Osteoblast (primary cell): ENCODE data around the gene FKBP1A. TPM values are rescaled to one million over a fixed set of nuclear protein-coding genes. Genes with fewer than 3 reads are reported as not detected.

ENCODE experiments used
- DNase-seq: peaks from one replicate; pipeline ENCODE4 v3.0.0; 2011; ENCODE audit warnings: low spot score, mixed read lengths; ENCODE audit not compliant: insufficient read length; ENCODE audit errors: missing footprints
- H2AFZ ChIP-seq: 2 replicates; pipeline ENCODE4 v1.6.0; 2011; ENCODE audit warnings: mild to moderate bottlenecking, low read length
- H3K27ac ChIP-seq: 2 replicates; pipeline ENCODE4 v1.5.1; 2011; ENCODE audit warnings: mild to moderate bottlenecking, low read depth, low read length, moderate library complexity
- H3K27me3 ChIP-seq: 2 replicates; pipeline ENCODE4 v1.6.0; 2012; ENCODE audit warnings: mild to moderate bottlenecking, control low read depth, inconsistent platforms, low read length, moderate library complexity; ENCODE audit not compliant: insufficient read depth
- H3K36me3 ChIP-seq: 2 replicates; pipeline ENCODE4 v1.5.1; 2011; ENCODE audit warnings: mild to moderate bottlenecking, low read length, control low read depth, moderate library complexity; ENCODE audit not compliant: insufficient read depth
- H3K4me1 ChIP-seq: 2 replicates; pipeline ENCODE4 v1.5.1; 2011; ENCODE audit warnings: mild to moderate bottlenecking, low read length, control low read depth, moderate library complexity; ENCODE audit not compliant: insufficient read depth
- H3K4me2 ChIP-seq: 2 replicates; pipeline ENCODE4 v1.6.0; 2011; ENCODE audit warnings: mild to moderate bottlenecking, low read length; ENCODE audit not compliant: insufficient read depth
- H3K4me3 ChIP-seq: fragments of 200-600 bp; sonication (generic); 3 replicates; pipeline ENCODE4 v1.5.1; 2012; ENCODE audit warnings: mild to moderate bottlenecking, low read length, inconsistent platforms; ENCODE audit not compliant: insufficient read depth
- H3K79me2 ChIP-seq: 2 replicates; pipeline ENCODE4 v1.6.0; 2012; ENCODE audit warnings: mild to moderate bottlenecking, low read length, control low read depth, inconsistent platforms; ENCODE audit not compliant: insufficient read depth
- H3K9me3 ChIP-seq: 2 replicates; pipeline ENCODE4 v1.5.1; 2011; ENCODE audit warnings: low read depth, low read length, control low read depth
- H4K20me1 ChIP-seq: 2 replicates; pipeline ENCODE4 v1.6.0; 2012; ENCODE audit warnings: mild to moderate bottlenecking, low read length, control low read depth; ENCODE audit not compliant: insufficient read depth
- total RNA-seq: library from RNA; depleted of rRNA; stranded (reverse); fragments of >200 nt; gene quantifications from 2 replicates; pipeline ENCODE4 v1.2.3, GENCODE V29; 2012
- TF ChIP-seq, protein P1 (sequence below): IDR thresholded peaks from 2 replicates; pipeline ENCODE4 v1.5.1; 2011; ENCODE audit warnings: mild to moderate bottlenecking, low read depth, low read length, moderate library complexity; ENCODE audit errors: extremely low read depth

FKBP1A gene
- total RNA-seq, 1 donor: 154 TPM

DNA sequence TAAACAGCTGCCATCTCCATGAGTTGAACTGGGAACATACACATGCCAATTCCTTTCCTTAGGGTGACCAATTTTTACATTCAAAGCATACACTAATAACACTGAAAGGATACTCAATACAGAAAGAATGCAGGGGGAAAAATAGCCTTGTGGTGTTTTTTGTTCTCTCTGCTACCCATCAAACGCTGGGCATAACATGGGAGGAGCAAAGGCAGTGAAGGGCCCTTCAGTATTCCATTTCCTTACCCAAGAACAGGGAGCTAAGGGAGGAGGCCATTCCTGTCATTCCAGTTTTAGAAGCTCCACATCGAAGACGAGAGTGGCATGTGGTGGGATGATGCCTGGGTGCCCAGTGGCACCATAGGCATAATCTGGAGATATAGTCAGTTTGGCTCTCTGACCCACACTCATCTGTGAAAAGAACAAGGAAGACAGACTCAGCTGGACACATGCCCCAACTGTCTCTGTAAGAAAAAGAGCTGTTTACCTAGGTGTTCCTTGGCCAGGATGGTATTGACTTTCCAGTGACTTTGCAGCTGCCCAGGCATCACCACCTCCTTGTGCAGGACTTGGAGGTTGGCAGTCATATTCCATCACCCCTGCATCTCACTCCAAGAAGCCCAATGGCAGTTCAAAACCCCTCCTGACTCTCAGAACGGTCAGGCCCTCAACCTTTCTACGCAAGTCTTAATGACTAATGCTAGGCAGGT, 20.9 kb downstream of the FKBP1A start:
- Histone ChIP-seq H3K36me3 (peaks cover 32% of the 10 kb centered on the region), H2AFZ (no peak overlapping the region), H3K4me2 (no peak overlapping the region), H3K9me3 (no peaks in the 10 kb centered on the region), H3K27ac (peak overlapping the region; percentile 55), H3K4me1 (peaks cover 55% of the 10 kb centered on the region), H3K27me3 (no peaks in the 10 kb centered on the region), H4K20me1 (peaks cover 64% of the 10 kb centered on the region), H3K79me2 (peaks cover 80% of the 10 kb centered on the region), H3K4me3 (no peak overlapping the region)
- DNase-seq: no peak
- TF ChIP-seq, protein P1, sequence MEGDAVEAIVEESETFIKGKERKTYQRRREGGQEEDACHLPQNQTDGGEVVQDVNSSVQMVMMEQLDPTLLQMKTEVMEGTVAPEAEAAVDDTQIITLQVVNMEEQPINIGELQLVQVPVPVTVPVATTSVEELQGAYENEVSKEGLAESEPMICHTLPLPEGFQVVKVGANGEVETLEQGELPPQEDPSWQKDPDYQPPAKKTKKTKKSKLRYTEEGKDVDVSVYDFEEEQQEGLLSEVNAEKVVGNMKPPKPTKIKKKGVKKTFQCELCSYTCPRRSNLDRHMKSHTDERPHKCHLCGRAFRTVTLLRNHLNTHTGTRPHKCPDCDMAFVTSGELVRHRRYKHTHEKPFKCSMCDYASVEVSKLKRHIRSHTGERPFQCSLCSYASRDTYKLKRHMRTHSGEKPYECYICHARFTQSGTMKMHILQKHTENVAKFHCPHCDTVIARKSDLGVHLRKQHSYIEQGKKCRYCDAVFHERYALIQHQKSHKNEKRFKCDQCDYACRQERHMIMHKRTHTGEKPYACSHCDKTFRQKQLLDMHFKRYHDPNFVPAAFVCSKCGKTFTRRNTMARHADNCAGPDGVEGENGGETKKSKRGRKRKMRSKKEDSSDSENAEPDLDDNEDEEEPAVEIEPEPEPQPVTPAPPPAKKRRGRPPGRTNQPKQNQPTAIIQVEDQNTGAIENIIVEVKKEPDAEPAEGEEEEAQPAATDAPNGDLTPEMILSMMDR: no peak

DNA sequence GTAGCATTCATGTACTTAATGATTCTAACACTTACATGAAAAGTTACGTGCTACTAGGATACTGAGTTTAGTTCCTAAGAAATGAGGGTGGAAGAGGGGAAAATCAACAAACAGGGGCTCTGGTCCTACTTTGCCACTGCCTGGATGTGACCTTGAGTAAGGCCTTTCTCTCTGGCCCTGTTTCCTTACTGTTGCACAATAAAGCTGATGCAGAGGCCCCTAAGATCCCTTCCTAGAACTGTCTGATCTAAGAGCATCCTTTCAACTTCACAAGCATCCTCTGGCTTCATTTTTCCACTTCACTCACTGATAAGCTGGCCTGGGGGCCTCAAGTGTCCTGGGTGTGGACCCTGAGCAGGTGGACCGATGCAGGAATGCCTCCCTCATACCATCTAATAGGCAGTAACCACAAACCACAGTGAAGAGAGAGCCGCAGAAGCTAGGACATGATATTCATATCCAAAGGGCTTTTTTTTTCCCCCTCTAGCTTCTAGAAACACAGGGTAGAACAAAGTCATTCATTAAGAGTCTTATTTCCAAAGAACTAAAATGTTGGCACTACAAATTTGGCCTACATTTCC, 21.6 kb downstream of the FKBP1A start:
- peaks cover 51% of the 10 kb centered on the region for H3K4me1 ChIP-seq
- TF ChIP-seq, protein P1: no peak
- H2AFZ ChIP-seq: no peak overlapping the region
- peaks cover 76% of the 10 kb centered on the region for H3K79me2 ChIP-seq
- H3K9me3 ChIP-seq: no peaks in the 10 kb centered on the region
- H3K27ac ChIP-seq: peak overlapping the region; percentile 55
- no peak overlapping the region for H3K4me2 ChIP-seq
- H3K4me3 ChIP-seq: no peak overlapping the region
- H3K36me3 ChIP-seq: peaks cover 32% of the 10 kb centered on the region
- DNase-seq: no peak
- H3K27me3 ChIP-seq: no peaks in the 10 kb centered on the region
- H4K20me1 ChIP-seq: peaks cover 58% of the 10 kb centered on the region

- Histone ChIP-seq H3K4me3 (no peak overlapping the region), H4K20me1 (peaks cover 51% of the 10 kb centered on the region), H3K27me3 (no peaks in the 10 kb centered on the region), H3K9me3 (no peaks in the 10 kb centered on the region), H2AFZ (no peak overlapping the region), H3K4me1 (peaks cover 45% of the 10 kb centered on the region), H3K27ac (peak overlapping the region; percentile 55), H3K79me2 (peaks cover 75% of the 10 kb centered on the region), H3K4me2 (no peak overlapping the region), H3K36me3 (peaks cover 32% of the 10 kb centered on the region)
- DNase-seq: peak; percentile 81
- TF ChIP-seq, protein P1: no peak
Measured at GRCh38 chr20:1370548-1371110, 22.2 kb downstream of the FKBP1A start.

- H3K9me3 ChIP-seq: no peaks in the 10 kb centered on the region
- no peak overlapping the region for H3K4me3 ChIP-seq
- no peak for DNase-seq
- TF ChIP-seq, protein P1: no peak
- H3K36me3 ChIP-seq: peaks cover 32% of the 10 kb centered on the region
- H3K27me3 ChIP-seq: no peaks in the 10 kb centered on the region
- no peak overlapping the region for H2AFZ ChIP-seq
- H4K20me1 ChIP-seq: peaks cover 50% of the 10 kb centered on the region
- H3K79me2 ChIP-seq: peaks cover 70% of the 10 kb centered on the region
- peaks cover 38% of the 10 kb centered on the region for H3K4me1 ChIP-seq
- H3K4me2 ChIP-seq: peak overlapping the region; percentile 14
- H3K27ac ChIP-seq: peak overlapping the region; percentile 55
Measured at GRCh38 chr20:1369970-1370369, 22.9 kb downstream of the FKBP1A start.
